WERI-Rb-1 (cell line): ENCODE results near the gene GZMH.

Experiments used
- DNase-seq: peaks from one replicate; pipeline ENCODE4 v3.0.0-alpha.2; 2020
- H3K27ac ChIP-seq: fragments of 250-450 bp; sonication (Bioruptor Pico); 2 replicates; pipeline ENCODE4 v1.5.1; 2020; ENCODE audit warnings: mild to moderate bottlenecking, moderate library complexity
- H3K27me3 ChIP-seq: fragments of 250-450 bp; sonication (Bioruptor Pico); 2 replicates; pipeline ENCODE4 v1.5.1; 2021; ENCODE audit warnings: mild to moderate bottlenecking, low read depth, moderate library complexity; ENCODE audit not compliant: insufficient read depth, severe bottlenecking
- H3K36me3 ChIP-seq: fragments of 250-450 bp; sonication (Bioruptor Pico); 2 replicates; pipeline ENCODE4 v1.5.1; 2020; ENCODE audit warnings: mild to moderate bottlenecking, moderate library complexity
- H3K4me3 ChIP-seq: 2 replicates; pipeline ENCODE4 v1.5.1; 2011; ENCODE audit warnings: low read depth, mild to moderate bottlenecking, control low read depth, low read length
- H3K9me3 ChIP-seq: fragments of 250-450 bp; sonication (Bioruptor Pico); 2 replicates; pipeline ENCODE4 v1.5.1; 2021; ENCODE audit warnings: mild to moderate bottlenecking, moderate library complexity; ENCODE audit not compliant: severe bottlenecking
- CTCF ChIP-seq: IDR thresholded peaks from 2 replicates; pipeline ENCODE4 v1.5.1; 2011; ENCODE audit warnings: low read depth, mild to moderate bottlenecking, control low read depth, inconsistent platforms, low read length

The GZMH gene

GRCh38 chr14:24563505-24563904, 46.0 kb downstream of the GZMH start:
- H3K36me3 ChIP-seq, result no peaks in the 10 kb centered on the region
- peaks cover 16% of the 10 kb centered on the region for H3K27me3 ChIP-seq
- DNase-seq, result no peak
- TF ChIP-seq CTCF, result no peak
- peaks cover 7% of the 10 kb centered on the region for H3K9me3 ChIP-seq
- H3K27ac ChIP-seq, result no peak overlapping the region
- H3K4me3 ChIP-seq, result no peak overlapping the region

GRCh38 chr14:24556756-24557155, 52.7 kb downstream of the GZMH start:
- peaks cover 5% of the 10 kb centered on the region for H3K9me3 ChIP-seq
- TF ChIP-seq CTCF, result no peak
- no peak for DNase-seq

More at GRCh38 chr14:24556756-24557155, 52.7 kb downstream of the GZMH start:
- H3K27me3 ChIP-seq, result peaks cover 35% of the 10 kb centered on the region
- H3K36me3 ChIP-seq, result no peaks in the 10 kb centered on the region
- H3K4me3 ChIP-seq, result no peak overlapping the region
- no peak overlapping the region for H3K27ac ChIP-seq
